HG03432 (cell line): Measurements from ENCODE around the gene NBAS.
"Not testable (repeated sequence)": the region's sequence is repeated elsewhere in the genome, so short reads cannot be mapped to it uniquely, and the experiment has no call there.

Source experiments
- ATAC-seq: cut with Tn5 transposase; IDR thresholded peaks from one replicate; pipeline ENCODE4 v1.9.1; 2021; ENCODE audit warnings: mild to moderate bottlenecking, moderate library complexity; ENCODE audit not compliant: unreplicated experiment

Gene NBAS

DNA sequence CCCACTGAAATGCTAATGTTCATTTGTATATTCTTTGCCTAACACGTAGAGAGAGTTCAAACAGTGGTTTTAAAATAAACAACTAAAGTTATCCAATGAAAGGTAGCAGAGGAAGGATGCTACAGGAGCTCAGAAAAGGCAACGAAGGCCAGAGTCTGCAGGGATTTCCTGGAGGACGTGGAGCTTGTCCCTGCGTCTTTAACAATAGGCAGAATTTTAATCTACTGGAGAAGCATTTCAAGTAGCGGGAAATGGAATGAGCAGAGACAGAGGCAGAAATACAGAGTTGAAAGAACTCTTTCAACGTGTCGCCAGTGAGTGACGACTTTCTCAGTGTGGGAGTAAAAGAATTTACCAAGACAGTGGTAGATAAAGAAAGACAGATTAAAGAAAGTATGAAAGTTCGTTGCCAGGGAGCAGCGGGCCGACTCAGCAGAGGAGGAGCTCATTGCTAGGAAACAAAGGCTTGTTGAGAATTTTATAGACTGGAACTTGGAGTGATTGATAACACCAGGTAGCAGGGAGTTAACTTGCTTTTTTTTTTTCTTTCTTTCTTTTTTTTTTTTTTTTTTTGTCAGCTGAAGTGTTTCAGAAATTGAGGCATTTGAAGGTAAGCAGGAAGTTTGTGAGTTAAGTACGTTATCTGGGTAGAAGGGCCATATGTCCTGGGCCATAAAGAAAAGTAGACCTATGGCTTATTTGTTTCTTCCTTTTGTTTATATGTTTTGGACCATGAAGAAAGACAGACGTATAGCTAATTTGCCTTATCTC, 625 bp upstream of the NBAS start:
- ATAC-seq = peak; percentile 31

DNA sequence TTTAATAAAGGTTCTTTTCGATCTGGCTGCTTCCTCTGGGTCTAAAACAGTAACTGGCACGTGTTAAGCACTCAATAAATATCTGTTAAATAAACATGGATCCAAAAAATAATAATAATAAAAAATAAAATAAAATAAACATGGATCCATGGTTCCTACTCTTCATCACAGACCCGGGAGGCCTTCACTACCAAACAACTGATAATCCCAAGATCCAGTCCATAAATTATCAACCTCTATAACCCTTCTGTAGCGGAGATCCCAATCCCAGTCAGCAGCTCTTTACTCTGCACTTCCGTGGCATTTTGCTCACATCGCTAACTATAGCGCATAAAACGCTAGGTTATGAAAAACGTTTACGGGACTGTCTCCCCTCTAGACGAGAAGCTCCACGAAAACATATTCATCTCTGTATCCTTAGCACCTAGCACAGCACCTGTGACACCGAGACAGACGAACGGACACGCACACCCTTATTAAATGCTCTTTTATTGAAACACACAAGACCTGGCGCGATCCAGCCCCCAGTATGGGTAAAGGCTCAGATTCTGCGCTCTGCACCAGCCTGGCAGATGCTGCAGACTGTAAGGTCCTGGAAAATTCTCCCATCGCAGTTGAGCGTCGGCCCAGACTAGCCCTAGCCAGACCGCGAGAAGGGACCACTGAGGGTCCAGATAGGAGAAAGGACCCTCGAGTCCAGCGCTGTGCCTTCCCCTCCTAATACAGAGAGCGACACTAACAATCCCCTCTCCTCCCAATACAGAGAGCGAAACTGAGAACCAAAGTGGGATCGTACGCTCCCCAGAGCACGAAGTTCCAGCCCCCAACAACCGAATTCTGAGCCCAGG, 770 bp downstream of the NBAS start:
- peak; percentile 48 for ATAC-seq

GRCh38 chr2:15559379-15560139, 1.6 kb downstream of the NBAS start:
- no peak for ATAC-seq

DNA sequence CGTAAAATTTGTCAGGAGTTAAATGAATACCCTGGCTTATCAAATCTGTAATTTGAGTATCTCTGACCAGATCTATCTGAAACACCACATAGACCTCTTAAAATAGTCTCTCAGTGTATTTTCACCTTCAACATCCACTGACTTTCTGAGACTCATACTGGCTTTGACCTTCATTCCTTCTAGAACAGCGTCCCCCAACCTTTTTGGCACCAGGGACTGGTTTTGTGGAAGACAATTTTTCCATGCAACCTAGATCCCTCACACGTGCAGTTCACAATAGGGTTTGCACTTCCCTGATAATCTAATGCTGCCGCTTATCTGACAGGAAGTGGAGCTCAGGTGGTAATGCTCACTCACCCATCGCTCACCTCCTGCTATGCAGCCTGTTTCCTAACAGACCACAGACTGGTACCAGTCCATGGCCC, 3.2 kb downstream of the NBAS start:
- no peak for ATAC-seq

- no peak for ATAC-seq
Observed at GRCh38 chr2:15556311-15556930, 4.7 kb downstream of the NBAS start.

DNA sequence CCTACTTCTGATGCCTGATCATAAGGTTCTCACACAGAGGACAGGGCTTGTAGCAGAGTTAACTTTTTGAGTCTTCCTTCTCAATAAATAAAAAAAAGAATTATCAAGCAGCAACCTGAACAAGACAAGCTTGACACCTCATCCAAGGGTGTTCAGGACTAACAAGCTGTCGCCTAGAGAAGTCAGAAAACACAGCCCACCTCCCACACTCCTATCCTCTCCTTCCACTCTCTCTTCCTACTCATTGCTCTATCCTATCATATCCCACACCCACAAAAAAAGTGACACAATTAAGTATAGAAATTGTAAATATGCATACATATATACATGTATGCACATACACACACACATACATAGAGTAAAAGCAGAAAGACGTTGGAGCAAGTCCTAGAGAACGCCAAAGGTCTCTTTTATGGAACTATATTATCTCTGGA, 5.4 kb downstream of the NBAS start:
- no peak for ATAC-seq

DNA sequence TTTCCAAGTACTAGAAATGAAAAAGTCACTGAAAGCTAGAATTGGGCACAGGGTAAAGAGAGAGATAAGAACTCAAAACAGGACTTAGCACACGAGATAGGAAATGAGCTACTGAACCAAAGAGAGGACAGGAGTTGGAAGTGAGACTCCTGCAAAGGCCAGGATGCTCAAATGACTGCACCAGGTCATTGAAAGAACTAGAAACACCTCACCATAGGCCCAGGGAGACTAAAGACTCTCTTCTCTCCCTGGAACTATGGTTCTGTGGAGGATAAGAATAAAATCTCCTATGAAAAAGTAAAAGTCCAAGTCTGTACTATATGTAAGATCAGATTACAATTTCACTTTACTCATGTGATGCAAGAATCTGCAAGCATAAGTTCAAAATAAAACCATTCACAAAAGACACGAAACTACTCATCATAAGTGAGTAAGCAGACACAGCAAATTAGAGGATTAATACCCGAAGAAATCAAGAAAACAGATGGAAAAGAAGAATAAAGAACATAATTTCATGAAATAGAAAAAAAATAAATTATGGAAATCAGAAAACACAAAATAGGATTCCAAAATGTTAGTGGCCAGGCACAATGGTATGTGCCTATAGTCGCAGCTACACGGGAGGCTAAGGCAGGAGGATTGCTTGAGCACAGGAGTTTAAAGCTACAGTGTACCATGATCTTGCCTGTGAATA, 6.5 kb downstream of the NBAS start:
- no peak for ATAC-seq

DNA sequence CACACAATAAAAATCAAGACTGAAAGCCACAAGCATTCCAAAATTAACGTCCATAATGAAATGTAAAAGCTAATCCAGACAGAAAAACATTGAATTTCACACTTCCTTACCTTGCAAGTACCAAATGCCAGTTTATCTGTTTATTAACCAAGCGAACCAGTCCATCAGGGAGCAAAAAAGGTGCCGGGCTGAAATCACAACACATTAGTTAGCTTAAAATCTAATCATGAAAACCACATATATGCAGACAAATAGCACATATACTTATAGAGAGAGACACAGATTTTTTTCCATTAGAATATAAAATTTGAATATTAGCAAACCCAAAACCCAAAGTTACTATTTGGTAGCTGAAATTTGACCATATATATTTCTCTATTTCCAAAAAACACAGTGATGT, 7.2 kb downstream of the NBAS start:
- ATAC-seq = no peak

- ATAC-seq = no peak
Observed at GRCh38 chr2:15553519-15553918, 7.6 kb downstream of the NBAS start.

DNA sequence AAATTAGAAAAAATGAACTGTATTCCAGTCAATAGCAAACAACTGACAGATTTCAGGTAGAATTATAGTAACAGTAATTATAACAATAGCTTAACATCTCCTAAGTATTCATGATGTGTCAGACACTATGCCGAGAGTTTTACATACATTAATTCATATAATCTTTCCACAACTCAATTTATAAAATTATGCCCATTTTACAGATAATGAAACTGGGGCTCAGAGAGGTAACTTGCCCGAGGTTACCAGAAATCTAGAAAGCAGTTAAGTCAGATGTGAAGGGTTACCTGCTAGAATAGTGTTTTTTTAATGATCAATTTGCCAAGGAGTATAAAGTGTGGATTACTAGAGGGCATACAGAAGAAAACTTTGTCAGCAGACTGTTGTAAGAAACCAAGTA, 12.2 kb downstream of the NBAS start:
- ATAC-seq = no peak

DNA sequence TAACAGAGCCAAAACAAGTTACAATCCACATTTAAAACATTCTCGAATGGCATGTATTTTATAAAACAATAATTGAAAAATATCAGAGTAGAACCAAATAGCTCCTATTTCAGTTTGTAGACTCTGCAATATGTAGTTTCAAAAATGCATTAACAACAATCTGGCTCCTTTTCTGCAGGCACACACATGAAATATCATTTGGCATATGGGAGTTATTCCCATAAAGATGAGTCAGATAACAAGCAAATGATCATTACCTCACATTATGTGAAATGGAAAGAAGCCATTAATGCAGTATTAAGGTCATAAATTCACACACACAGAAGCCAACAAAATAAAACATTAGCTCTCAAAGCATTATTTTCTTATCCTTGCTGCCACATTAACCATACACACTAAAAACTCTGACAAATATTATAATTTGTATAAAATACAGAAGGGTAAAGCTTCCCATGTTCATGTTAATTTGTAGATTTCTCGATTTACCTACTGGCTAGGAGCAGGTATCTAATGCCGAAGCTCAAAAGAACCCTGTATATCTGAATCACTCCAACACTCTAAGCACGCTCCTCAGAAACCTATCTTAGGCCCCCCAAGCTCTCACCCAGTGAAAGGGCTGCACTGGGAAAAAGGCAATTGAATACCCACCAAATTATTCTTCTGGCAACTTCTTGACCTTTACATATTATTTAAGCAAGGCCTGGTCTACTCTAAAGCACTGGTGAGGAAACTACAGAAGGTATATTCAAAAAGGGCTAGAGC, 13.8 kb downstream of the NBAS start:
- ATAC-seq = no peak

DNA sequence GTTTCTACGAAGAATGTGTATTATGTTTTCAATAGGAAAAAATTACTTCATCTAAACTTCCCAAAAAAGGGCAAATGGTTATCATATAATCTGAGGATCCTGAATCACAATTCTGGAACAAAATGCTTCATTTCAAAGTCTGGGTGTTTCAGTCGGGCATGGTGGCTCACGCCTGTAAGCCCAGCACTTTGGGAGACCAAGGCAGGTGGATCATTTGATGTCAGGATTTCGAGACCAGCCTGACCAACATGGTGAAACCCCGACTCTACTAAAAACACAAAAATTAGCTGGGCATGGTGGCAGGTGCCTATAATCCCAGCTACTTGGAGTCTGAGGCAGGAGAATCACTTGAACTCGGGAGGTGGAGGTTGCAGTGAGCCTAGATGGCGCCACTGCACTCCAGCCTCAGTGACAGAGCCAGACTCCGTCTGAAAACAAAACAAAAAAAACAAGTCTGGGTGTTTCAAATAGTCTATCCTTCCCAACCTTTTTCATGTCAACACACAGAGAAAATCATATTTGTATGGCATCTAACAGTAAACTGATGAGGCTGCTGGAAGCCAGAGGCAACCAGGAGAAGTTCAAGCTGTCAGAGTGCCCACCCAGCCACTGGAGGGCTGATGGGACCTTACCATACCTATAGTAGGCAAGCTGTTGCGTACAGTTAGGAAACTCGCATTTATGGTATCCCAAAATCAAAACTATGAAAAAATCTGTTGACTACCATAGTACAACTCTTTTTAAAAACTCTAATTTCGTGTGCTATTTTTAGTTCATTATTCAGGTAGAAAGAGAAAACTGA, 14.6 kb downstream of the NBAS start:
- ATAC-seq = no peak

GRCh38 chr2:15544227-15544626, 16.9 kb downstream of the NBAS start:
- ATAC-seq = no peak

- ATAC-seq = no peak
Observed at GRCh38 chr2:15543541-15543940, 17.6 kb downstream of the NBAS start.

DNA sequence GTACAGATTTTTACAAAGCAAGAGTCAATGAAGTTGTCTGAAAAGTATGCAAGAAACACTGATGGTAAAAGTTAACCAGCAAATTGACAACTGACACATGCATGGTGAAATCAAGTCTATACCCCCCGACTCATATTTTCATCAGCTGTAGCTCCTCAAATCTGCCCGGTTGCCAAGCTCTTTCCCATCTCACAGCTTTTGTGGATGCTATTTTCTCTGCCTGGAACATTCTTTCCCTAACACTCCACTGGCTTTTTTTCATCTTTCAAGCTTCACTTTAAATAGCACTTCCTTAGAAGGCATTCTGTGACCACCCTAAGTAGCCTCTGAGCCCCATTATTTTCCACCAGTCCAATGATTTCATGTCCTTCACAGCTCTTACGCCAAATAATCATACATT, 18.1 kb downstream of the NBAS start:
- ATAC-seq = no peak

DNA sequence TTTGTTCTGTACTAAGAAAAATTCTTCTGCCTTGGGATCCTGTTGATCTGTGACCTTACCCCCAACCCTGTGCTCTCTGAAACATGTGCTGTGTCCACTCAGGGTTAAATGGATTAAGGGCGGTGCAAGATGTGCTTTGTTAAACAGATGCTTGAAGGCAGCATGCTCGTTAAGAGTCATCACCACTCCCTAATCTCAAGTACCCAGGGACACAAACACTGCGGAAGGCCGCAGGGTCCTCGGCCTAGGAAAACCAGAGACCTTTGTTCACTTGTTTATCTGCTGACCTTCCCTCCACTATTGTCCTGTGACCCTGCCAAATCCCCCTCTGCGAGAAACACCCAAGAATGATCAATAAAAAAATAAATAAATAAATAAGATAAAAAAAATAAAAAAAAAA, 18.9 kb downstream of the NBAS start:
- ATAC-seq = not testable (repeated sequence)

- peak; percentile 43 for ATAC-seq
Observed at GRCh38 chr2:15540523-15540922, 20.6 kb downstream of the NBAS start.

- ATAC-seq = peak; percentile 88
Observed at GRCh38 chr2:15539999-15540398, 21.1 kb downstream of the NBAS start.

- ATAC-seq = no peak
Observed at GRCh38 chr2:15538792-15539191, 22.3 kb downstream of the NBAS start.
